Measurements from ENCODE around the gene GLI1.
A peak's percentile ranks its signal among the peaks of the same experiment; 100 is the strongest.
"Not testable (repeated sequence)": the region's sequence is repeated elsewhere in the genome, so short reads cannot be mapped to it uniquely, and the experiment has no call there.

GLI1 gene

DNA sequence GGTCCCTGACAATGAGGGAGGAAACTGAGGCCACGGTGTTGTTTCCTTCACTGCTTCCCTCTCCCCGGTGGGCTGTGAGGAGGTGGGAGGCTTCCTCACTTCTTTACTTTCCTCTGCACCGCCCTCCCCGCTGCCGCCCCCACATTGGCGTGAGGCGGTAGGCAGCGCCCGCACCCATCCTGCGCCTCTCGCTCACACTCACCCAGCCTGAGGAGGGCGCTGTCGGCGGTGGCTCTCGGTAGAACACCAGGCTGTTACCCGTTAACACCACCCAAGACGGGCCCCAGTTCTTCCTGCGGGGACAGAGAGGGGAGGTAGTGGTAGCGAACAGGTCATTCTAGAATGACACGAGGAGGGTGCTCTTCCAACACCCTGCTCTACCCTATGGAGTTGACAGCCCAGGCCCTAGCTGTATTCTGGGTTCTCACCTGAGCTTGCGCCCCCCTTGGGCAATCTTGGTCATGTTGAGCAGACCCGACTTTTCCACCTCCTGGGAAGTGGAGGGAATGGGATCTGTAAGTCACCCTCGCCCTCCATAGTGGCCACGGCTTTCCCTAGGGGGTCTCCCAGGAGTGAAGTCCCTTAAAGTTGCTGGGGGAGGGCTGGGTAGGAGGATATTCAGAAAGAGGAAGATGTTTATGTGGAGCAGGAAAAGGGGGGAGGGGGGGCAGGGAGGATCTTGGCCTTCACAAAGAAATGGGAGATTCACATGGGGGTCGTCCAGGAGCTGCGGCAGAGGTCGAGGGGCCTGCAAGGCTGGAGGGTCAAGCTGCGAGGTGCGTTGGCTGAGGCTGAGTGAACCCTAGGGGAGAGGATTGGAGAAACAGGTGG lies 16.8 kb downstream of the GLI1 start:
- DNase-seq (ENCODE audit: low read depth), result peak; percentile 50

DNA sequence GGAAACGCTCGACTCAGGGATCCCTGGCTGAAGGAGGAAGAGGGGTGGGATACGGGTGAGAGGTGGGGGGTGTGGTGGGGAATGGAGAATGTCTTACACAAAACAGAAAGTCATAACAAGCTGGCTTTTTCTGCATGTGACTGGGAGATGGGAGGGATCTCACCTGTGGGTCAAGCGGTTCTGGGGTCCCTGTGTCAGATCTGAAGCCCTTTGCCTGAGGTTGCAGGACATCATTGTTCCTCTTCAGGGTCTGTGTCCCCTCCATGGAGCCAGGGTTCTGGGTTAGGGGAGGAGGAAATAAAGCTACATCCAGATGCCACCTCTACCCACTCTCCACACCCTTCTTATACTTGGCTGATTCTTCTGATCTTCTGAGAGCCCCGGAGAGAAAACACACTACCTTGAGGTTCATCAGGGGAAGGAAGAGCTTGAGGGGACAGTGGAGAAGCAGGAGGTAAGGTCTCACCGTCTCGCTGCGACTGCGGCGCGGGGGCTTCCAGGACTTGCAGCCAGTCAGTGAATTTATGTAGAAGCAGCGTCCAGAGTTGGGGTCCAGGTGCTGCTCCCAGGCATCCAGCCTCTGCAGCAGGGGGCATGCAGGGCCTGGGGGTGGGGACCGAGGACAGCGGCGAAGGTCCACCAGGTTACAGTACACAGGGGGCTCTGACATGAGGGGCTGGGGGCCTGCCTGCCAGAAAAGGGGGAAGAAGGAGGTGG lies 17.6 kb downstream of the GLI1 start:
- no peak for DNase-seq (ENCODE audit: low read depth)

DNA sequence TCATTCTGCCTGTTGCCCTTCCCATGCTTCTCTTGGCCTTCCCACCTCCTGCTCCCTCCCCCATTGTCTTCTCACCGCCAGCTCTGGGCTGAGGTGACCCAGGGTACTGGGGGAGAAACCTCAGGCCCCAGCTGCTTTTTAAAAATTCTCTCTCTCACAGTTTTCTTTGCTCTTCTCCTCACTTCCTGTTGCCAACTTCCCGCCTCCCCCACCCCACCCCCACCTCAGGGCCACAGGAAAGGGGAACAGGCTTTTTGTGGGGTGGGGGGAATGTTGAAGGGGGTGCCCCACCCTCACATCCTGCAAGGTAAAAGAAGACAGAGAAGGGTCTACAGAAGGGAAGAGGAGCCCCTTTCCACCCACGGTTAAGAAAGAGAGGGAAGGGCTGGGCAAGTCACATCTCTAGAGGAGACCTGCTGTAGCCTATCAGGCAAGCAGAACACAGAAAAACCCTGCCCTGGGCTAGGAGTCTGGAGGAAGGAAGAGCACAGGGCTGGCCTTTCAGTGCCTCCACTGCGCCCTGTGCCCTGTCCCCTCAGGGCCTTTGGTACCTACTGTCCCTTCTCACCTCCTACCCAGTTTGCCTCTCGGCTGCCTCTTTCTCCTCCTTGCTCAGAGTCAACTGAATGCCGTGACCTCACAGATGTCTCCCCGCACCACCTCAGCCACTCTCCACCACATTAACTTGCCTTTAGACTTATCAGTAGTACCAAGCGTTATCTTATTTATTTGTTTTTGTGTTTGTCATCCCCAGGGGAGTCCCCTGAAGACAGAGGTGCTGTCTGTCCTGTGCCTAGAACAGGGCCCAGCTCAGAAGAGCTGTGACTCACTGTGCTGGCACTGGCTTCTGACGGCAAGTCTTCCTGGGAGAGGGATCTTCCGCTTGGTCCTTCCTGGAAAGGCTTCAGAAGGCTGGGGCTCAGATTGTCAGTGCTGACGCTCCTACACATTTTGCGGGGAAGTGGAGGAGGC lies 18.4 kb downstream of the GLI1 start:
- DNase-seq (ENCODE audit: low read depth), result peak; percentile 35

DNA sequence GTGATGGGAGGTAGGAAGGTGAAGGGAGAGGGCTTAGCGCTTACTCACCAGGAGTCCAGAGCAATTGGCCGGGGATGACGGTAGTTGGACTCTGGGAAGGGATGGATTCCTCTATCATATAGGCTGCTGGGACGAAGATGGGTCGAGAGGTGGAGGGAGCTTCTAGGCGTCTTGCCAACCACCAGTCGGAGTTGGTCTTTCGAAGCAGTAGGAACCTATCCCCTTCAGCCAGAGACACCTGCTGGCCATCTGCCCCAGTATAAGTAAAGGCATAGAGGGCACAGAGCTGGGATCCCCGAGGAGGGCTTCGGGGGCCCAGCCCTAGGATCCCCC lies 19.4 kb downstream of the GLI1 start:
- DNase-seq (ENCODE audit: low read depth), result no peak

DNA sequence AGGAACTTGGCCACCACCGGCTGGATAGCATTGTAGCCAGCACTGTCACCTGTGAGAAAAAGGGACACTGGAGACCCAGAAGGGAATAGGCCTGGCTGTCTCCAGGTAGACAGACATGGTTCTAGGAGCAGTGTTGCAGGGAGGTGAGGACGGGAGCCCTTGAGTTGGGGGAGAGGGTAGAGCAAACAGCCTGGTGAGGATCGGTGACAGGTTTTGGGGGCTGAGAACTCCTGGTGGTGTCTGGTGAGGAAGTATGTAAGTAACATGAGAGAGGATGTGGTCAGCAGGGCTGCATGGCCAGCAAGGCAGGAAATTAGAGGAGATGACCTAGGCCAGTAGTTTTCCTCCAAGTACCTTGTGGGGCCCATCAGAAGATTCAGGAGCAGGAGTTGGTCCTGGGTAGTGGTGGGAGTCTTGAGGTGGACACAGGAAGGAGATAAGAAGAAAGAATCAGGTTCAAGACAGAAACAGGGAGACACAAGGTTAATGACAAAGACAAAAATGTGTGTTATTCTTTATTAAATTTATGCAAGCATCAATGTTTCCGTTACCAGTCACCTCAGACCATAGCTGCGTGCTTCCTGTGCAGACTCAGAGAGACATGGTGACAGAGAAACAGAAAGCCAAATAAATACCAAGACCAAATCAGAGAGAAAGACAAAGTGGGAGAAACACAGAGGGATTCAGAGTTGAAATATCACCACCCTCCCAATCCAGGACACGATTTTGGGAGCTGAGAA lies 20.0 kb downstream of the GLI1 start, which contains the start of gene ARHGAP9:
Gene ARHGAP9, minus strand, starts transcription at position 491 of the 740 bp plus-strand sequence. Its CDS starts 460 bp downstream, at position 31.
- no peak for DNase-seq (ENCODE audit: low read depth)

DNA sequence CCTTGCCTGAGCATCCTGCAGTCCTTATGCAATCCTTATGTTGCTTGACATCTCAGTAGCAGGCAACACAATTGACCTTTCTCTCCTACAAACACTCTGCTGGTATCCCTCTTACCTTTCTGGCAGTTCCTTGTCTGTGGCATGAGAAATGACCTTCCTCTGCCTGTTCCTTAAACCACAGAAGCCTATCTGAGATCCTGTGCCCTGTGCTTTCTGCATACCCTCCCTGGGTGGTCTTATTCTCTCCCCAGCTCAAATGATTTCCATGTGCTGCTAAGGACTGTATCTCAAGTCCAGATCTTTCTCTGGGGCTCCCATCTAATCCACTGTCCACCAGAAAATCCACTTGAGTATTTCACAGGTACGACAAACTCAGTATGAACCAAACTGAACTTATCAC lies 22.1 kb downstream of the GLI1 start:
- no peak for DNase-seq (ENCODE audit: low read depth)

DNA sequence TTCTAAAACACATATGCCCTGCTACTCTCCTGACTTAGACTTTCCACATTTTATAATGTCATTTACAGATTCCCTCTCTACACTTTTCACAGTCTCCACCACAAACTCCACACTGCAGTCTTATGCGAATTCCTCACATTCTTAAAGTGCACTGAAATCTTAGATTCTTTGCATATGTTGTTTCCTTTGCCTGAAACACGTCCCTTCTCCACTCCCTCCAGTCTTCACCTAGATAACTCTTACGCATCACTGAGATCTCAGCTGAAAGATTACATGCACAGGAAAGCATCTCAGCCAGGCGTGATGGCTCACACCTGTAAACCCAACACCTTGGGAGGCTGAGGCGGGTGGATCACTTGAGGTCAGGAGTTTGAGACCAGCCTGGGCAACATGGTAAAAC lies 23.9 kb downstream of the GLI1 start:
- DNase-seq (ENCODE audit: low read depth), result no peak

DNA sequence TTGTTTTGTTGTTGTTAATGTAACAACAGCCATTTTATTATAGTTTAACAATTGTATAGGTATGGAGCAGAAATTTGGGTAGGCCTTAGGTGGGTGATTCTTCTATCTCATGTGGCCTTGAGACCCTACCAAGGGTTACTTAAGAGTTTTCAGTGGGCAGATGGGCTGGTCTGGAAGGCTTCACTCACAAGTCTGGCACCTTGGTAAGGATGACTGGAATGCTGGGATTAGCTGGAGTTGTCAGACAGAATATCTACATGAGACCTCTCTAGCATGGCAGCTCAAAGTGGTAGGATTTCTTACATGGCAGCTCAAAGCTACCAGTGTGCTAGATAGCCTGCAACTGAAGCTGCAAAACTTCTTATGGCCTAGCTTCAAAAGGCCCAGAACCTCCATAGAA lies 26.1 kb downstream of the GLI1 start:
- no peak for DNase-seq (ENCODE audit: low read depth)

DNA sequence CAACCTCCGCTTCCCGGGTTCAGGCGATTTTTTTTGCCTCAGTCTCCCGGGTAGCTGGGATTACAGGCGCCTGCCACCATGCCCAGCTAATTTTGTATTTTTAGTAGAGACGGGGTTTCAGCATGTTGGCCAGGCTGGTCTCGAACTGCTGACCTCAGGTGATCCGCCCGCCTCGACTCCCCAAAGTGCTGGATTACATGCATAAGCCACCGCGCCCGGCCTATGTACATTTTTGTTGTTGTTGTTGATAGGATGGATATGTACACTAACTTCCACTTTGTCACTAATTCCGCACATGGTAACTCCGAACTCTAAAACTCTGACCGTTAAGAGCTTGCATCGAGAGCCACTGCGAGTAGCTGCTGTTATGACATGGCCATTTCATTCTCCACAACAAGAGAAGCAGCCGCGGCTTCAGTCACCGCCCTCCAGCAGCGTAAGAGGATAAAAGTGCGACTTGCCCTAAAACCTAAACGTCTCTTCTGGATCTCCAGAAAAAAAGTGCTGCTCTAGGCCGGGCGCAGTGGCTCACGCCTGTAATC lies 27.5 kb downstream of the GLI1 start:
- DNase-seq (ENCODE audit: low read depth), result no peak

DNA sequence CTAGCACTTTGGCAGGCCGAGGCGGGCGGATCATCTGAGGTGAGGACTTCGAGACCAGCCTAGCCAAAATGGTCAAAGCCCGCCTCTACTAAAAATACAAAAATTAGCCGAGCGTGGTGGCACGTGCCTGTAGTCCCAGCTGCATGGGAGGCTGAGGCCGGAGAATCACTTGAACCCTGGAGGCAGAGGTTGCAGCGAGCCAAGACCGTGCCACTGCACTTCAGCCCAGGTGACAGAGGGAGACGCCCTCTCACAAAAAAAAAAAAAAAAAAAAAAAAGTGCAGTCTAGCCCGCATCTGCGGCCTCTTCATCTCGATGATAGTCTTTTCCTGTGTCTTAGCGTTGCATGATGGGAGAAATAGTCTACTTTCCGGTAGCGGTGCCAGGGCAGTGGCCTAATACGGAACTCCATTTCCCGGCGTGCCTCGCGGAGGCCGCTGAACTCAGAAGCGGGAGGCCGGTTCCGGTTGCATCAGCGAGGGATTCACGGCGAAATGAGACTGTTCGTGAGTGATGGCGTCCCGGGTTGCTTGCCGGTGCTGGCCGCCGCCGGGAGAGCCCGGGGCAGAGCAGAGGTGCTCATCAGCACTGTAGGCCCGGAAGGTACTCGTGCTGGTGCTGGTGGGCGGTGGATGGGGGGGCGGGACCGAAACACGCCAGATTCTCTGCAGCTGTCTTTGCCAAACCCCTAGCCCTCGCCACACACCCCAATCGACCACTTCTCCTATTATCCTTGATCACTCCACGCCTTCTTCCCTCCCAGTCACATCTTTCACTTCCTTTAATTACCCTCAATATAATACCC lies 28.2 kb downstream of the GLI1 start, which contains the start of gene MARS1:
Gene MARS1, plus strand, starts transcription at position 472 of the 805 bp plus-strand sequence. Its CDS starts 23 bp downstream, at position 495.
- peak; percentile 87 for DNase-seq (ENCODE audit: low read depth)

DNA sequence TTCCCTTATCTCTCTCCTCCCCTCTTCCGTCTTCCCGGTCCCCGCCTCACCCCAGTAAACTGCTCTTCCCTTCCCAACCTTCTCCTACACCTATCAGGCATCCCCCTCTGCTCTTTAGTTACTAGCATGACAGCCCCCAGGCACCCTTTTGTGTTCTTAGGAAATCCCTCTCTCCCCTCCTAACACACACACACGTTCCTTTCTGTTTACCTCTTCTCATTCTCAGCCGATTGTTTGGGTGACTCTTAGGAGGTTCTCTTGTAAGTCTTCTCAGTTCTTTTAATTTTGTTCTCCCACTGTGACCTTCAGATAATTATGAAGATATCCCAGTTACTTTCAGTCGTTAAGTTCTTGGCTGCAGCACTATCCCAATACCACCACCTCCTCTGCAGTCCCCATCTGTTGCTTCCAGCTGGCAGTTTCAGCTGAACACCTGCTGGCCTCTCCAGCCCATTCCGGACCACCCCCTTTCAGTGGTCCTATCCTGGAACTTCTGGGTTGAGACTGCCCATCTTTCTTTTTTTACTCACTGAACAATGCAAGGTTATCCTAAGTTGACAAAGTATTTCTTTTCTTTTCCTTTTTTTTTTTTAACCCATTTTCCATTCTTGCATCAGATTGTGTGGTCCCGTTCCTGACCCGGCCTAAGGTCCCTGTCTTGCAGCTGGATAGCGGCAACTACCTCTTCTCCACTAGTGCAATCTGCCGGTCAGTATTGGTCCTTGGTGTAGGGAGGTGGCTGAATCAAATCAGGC lies 29.0 kb downstream of the GLI1 start:
- no peak for DNase-seq (ENCODE audit: low read depth)

DNA sequence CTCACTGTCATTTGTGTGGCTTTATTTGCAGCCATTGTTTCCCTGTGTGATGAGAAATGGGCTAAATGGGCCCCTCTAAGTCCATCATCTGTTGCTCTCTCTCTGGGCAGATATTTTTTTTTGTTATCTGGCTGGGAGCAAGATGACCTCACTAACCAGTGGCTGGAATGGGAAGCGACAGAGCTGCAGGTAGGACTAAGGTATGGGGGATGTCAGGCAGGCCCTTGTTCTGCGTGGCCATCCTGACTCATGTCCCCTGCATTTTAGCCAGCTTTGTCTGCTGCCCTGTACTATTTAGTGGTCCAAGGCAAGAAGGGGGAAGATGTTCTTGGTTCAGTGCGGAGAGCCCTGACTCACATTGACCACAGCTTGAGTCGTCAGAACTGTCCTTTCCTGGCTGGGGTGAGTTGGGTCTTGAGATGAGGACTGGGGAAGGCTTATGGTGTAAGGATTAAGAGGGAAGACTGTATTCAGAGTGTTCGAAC lies 29.6 kb downstream of the GLI1 start:
- no peak for DNase-seq (ENCODE audit: low read depth)

DNA sequence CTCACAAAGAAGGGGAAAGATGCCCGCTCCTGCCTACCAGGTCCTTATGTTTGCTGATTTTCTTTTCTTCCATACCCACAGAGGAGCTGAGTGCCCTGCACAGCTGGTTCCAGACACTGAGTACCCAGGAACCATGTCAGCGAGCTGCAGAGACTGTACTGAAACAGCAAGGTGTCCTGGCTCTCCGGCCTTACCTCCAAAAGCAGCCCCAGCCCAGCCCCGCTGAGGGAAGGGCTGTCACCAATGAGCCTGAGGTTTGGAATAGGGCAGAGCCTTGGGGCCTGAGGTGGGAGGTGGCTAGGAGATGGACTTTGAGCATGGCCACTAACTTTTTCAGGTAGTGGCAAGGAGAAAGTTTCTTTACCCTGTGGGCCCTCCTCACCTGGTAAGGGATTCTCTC lies 30.5 kb downstream of the GLI1 start:
- DNase-seq (ENCODE audit: low read depth), result no peak

DNA sequence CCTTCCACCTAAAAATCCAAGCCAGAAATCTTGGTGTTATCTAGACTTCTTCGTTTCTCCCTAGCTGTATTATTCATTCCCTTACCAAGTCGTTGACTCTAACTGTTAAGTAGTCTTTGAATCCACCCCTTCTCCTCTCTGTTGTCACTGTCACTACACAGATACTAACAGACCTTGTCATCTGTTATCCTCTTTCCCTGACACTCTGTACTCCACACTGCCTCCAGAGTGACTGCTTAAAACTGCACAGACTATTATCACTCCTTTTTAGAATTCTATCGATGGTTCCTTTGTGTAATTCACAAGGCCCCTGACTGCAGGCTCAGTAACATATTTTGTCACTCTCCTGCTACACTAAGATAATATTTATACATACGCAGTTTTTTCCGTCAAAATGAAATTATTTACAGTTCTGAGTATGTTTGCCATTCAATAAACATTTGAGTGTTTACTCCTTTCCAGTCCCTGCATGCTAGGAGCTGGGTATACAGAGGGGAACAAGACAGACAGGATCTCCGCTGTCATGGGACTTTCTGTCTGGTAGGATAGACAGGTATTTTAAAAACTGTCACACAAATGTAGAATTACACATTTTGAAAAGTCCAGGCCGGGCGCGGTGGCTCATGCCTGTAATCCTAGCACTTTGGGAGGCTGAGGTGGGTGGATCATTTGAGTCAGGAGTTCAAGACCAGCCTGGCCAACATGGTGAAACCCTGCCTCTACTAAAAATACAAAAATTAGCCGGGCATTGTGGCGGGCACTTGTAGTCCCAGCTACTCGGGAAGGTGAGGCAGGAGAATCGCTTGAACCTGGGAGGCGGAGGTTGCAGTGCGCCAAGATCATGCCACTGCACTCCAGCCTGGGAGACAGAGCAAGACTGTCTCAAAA lies 32.1 kb downstream of the GLI1 start:
- DNase-seq (ENCODE audit: low read depth), result no peak

DNA sequence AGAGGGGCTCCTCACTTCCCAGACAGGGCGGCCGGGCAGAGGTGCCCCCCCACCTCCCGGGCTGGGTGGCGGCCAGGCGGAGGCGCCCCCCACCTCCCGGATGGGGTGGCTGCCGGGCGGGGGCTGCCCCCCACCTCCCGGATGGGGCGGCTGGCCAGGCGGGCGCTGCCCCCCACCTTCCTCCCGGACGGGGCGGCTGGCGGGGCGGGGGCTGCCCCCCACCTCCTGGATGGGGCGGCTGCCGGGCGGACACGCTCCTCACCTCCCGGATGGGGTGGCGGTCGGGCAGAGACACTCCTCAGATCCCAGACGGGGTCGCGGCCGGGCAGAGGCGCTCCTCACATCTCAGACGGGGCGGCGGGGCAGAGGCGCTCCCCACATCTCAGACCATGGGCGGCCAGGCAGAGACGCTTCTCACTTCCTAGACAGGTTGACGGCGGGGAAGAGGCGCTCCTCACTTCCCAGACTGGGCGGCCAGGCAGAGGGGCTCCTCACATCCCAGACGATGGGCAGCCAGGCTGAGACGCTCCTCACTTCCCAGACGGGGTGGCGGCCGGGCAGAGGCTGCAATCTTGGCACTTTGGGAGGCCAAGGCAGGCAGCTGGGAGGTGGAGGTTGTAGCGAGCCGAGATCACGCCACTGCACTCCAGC lies 35.6 kb downstream of the GLI1 start:
- not testable (repeated sequence) for DNase-seq (ENCODE audit: low read depth)

DNA sequence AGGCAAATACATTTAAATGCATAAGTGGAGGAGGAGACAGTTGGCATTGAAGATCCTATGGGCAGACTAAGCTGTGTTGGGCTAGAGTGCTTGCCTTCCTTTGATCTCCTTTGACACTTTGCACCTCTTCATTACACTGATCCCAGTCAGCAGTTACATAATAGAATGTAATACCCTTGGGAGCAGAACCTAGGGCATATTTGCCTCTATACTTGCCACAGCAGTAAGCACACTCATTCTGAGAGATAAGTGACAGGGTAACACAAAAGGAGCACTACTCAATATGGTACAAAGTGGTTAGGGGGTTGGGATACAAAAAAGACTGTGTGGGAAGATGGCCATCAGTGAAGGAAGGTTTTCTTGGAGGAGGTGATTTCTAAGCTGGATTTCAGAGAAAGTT lies 37.2 kb downstream of the GLI1 start:
- DNase-seq (ENCODE audit: low read depth), result no peak

DNA sequence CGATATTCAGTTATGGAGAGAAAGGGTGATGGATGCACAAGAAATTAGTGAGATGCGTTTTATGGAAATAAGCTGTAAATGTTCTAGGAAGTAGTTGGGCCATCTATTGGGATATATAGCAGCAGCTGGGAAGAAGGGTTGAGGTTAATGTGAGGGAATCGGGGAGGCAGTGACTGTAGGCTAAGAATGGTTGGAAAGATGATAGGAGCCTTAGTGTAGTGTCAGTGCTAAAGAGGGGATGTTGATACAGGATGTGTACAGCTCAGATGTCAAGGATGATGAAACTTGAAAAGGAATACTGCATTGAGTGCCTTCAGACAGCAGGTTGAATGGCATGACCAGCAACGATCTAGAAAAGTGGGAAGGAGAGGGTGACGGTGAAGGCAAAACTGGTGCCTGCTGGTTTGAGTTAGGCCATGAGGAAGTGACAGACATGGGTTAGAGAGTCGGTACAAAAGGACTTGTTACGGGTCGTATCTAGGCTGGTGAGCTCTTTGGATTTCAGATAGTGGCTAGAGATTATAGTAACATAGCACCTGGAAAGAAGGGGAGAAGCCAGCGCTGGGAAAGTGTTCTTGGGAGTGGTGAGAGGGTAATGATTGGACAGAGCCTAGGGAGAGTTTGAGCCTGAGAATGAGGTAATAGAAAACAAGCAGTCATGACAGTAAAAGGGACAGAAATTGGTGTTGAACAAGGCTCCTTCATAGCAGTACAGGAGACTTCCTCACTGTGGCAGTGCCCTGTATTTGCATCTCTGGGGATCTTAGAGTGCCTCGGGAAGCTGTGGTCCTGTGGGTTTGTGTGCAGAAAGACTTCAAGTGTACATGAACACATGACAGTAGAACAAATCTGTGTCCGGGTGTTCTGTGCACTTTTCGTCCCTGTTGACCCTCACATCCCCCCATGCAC lies 37.9 kb downstream of the GLI1 start:
- no peak for DNase-seq (ENCODE audit: low read depth)

Data from activated T-helper 1 cell treated with Interleukin-2 at 50 U/mL for 16 hours (primary cell).